Mesodermal cell (in vitro differentiated cells): ENCODE data around the gene RGS1.

ENCODE experiments used
- H3K27ac ChIP-seq: 2 replicates; pipeline ENCODE4 v1.7.0; 2013; ENCODE audit warnings: mild to moderate bottlenecking, low read depth, low read length, moderate library complexity; ENCODE audit not compliant: severe bottlenecking
- H3K36me3 ChIP-seq: 2 replicates; pipeline ENCODE4 v1.7.1; 2013; ENCODE audit warnings: mild to moderate bottlenecking, low read length, moderate library complexity; ENCODE audit not compliant: control insufficient read depth, insufficient read depth
- H3K4me1 ChIP-seq: one replicate; pipeline ENCODE4 v1.7.1; 2013; ENCODE audit warnings: mild to moderate bottlenecking, low read length; ENCODE audit not compliant: insufficient read depth, control insufficient read depth, poor library complexity, severe bottlenecking
- H3K4me3 ChIP-seq: 2 replicates; pipeline ENCODE4 v1.7.0; 2013; ENCODE audit warnings: low read length, control low read depth, mild to moderate bottlenecking; ENCODE audit not compliant: insufficient read depth, poor library complexity, severe bottlenecking; ENCODE audit errors: extremely low read depth
- H3K9me3 ChIP-seq: 2 replicates; pipeline ENCODE4 v1.7.1; 2013; ENCODE audit warnings: mild to moderate bottlenecking, low read length, moderate library complexity; ENCODE audit not compliant: control insufficient read depth
- WGBS, 2 experiments: methylation state at CpG; one replicate each; pipeline ENCODE4 v1.1.5; 2013; ENCODE audit warnings: missing lambda C conversion rate in 2 of 2; ENCODE audit not compliant: insufficient coverage in 2 of 2; 5-methylcytosine and 5-hydroxymethylcytosine counted together

RGS1 gene

GRCh38 chr1:192603218-192603787 lies 27.7 kb downstream of the RGS1 start:
- Histone ChIP-seq H3K9me3 (no peaks in the 10 kb centered on the region), H3K4me3 (no peak overlapping the region), H3K4me1 (no peaks in the 10 kb centered on the region), H3K27ac (no peak overlapping the region), H3K36me3 (no peaks in the 10 kb centered on the region)
- 83 to 93% methylated on average over 2 to 3 of the region's 3 CpGs for WGBS, 2 experiments

- no peak overlapping the region for H3K27ac ChIP-seq
- H3K9me3 ChIP-seq, result no peaks in the 10 kb centered on the region
- no peaks in the 10 kb centered on the region for H3K4me1 ChIP-seq
- H3K4me3 ChIP-seq, result no peak overlapping the region
- H3K36me3 ChIP-seq, result no peaks in the 10 kb centered on the region
- WGBS, 2 experiments, result 100% methylated on average over 1 of the region's 3 CpGs; no CpG with 5 or more reads in 1 of the 2 experiments
Observed at GRCh38 chr1:192604979-192605620, 29.5 kb downstream of the RGS1 start.

- no CpG with 5 or more reads among the region's 2 CpGs for WGBS, 2 experiments
- no peaks in the 10 kb centered on the region for H3K9me3 ChIP-seq
- H3K36me3 ChIP-seq, result no peaks in the 10 kb centered on the region
- no peak overlapping the region for H3K4me3 ChIP-seq
- H3K4me1 ChIP-seq, result no peaks in the 10 kb centered on the region
- H3K27ac ChIP-seq, result no peak overlapping the region
Observed at GRCh38 chr1:192608671-192609070, 33.1 kb downstream of the RGS1 start.

- Histone ChIP-seq H3K27ac (no peak overlapping the region), H3K4me3 (no peak overlapping the region), H3K4me1 (no peaks in the 10 kb centered on the region), H3K36me3 (no peaks in the 10 kb centered on the region), H3K9me3 (no peaks in the 10 kb centered on the region)
- 82 to 86% methylated on average over 5 to 7 of the region's 12 CpGs for WGBS, 2 experiments
Observed at GRCh38 chr1:192609110-192610079, 33.8 kb downstream of the RGS1 start.

GRCh38 chr1:192610112-192610889 lies 34.7 kb downstream of the RGS1 start:
- WGBS, 2 experiments, result 86% methylated on average over 1 of the region's 3 CpGs; no CpG with 5 or more reads in 1 of the 2 experiments
- no peaks in the 10 kb centered on the region for H3K4me1 ChIP-seq

GRCh38 chr1:192615055-192615454 lies 39.5 kb downstream of the RGS1 start:
- H3K4me3 ChIP-seq, result no peak overlapping the region
- no CpG with 5 or more reads among the region's 1 CpG for WGBS, 2 experiments
- H3K9me3 ChIP-seq, result no peaks in the 10 kb centered on the region
- H3K4me1 ChIP-seq, result no peaks in the 10 kb centered on the region
- H3K36me3 ChIP-seq, result no peaks in the 10 kb centered on the region
- no peak overlapping the region for H3K27ac ChIP-seq

More at GRCh38 chr1:192610112-192610889, 34.7 kb downstream of the RGS1 start:
- Histone ChIP-seq H3K4me3 (no peak overlapping the region), H3K27ac (no peak overlapping the region), H3K9me3 (no peaks in the 10 kb centered on the region), H3K36me3 (no peaks in the 10 kb centered on the region)

- no peak overlapping the region for H3K27ac ChIP-seq
- H3K36me3 ChIP-seq, result no peaks in the 10 kb centered on the region
- H3K4me3 ChIP-seq, result no peak overlapping the region
- H3K4me1 ChIP-seq, result no peaks in the 10 kb centered on the region
- no peaks in the 10 kb centered on the region for H3K9me3 ChIP-seq
Observed at GRCh38 chr1:192620071-192620635, 44.6 kb downstream of the RGS1 start.

- H3K9me3 ChIP-seq, result no peaks in the 10 kb centered on the region
- peaks cover 24% of the 10 kb centered on the region for H3K4me1 ChIP-seq
- H3K27ac ChIP-seq, result no peak overlapping the region
- no peak overlapping the region for H3K4me3 ChIP-seq
- H3K36me3 ChIP-seq, result no peaks in the 10 kb centered on the region
- 75 to 86% methylated on average over 1 of the region's 3 CpGs for WGBS, 2 experiments
Observed at GRCh38 chr1:192626366-192627179, 51.0 kb downstream of the RGS1 start.

- WGBS, 2 experiments, result 96 to 100% methylated on average over 3 of the region's 5 CpGs
- Histone ChIP-seq H3K9me3 (no peaks in the 10 kb centered on the region), H3K4me3 (no peak overlapping the region), H3K4me1 (peaks cover 30% of the 10 kb centered on the region), H3K36me3 (no peaks in the 10 kb centered on the region), H3K27ac (peak overlapping the region; percentile 39)
Observed at GRCh38 chr1:192627901-192628300, 52.3 kb downstream of the RGS1 start.
